Heart left ventricle (tissue), 16 donors: ENCODE measurements around the gene AGR3. TPM values are rescaled to one million over a fixed set of nuclear protein-coding genes. Genes with fewer than 3 reads are reported as not detected.

Source experiments
- ATAC-seq, 4 donors: fragments of 200-7000 bp; cut with Tn5 transposase; one replicate each; pipeline ENCODE4 v1.9.1; 2020 to 2022; ENCODE audit warnings: moderate library complexity in 4 of 4, mild to moderate bottlenecking in 3 of 4, moderate number of reproducible peaks in 1 of 4
- DNase-seq, 5 donors: peaks; one replicate each; pipeline ENCODE4 v3.0.0-alpha.2; 2020
- H3K27ac ChIP-seq, 12 donors: fragments of 200-600 bp; sonication (generic) in 4 of 12; one replicate each; pipeline versions ENCODE4 v1.5.0 to v1.8.0; 2016 to 2022; ENCODE audit warnings: mild to moderate bottlenecking in 2 of 12
- H3K27me3 ChIP-seq, 9 donors: fragments of 200-600 bp; sonication (generic) in 2 of 9; one replicate each; pipeline versions ENCODE4 v1.5.1 to v1.8.0; 2016 to 2022; ENCODE audit warnings: mild to moderate bottlenecking in 3 of 9
- H3K36me3 ChIP-seq, 9 donors: fragments of 200-600 bp; sonication (generic) in 2 of 9; one replicate each; pipeline versions ENCODE4 v1.5.0 to v1.8.0; 2018 to 2022; ENCODE audit warnings: mild to moderate bottlenecking in 2 of 9
- H3K4me1 ChIP-seq, 12 donors: fragments of 200-600 bp; sonication (generic) in 4 of 12; one replicate each; pipeline versions ENCODE4 v1.5.0 to v1.8.0; 2016 to 2022; ENCODE audit warnings: mild to moderate bottlenecking in 3 of 12
- H3K4me3 ChIP-seq, 12 donors: fragments of 200-600 bp; sonication (generic) in 4 of 12; one replicate each; pipeline versions ENCODE4 v1.5.0 to v1.8.0; 2017 to 2022; ENCODE audit warnings: mild to moderate bottlenecking in 9 of 12, moderate library complexity in 4 of 12
- H3K9me3 ChIP-seq, 12 donors: fragments of 200-600 bp; sonication (generic) in 4 of 12; one replicate each; pipeline versions ENCODE4 v1.5.0 to v1.8.0; 2016 to 2022; ENCODE audit warnings: mild to moderate bottlenecking in 1 of 12
- POLR2A ChIP-seq, 2 donors: fragments of 450-650 bp; IDR thresholded peaks; one replicate each; pipeline ENCODE4 v1.6.1; 2017; ENCODE audit warnings: antibody characterized with exemption in 2 of 2, mild to moderate bottlenecking in 2 of 2, moderate library complexity in 2 of 2
- WGBS, 4 donors: extraction: QIAGEN DNeasy Blood & Tissue Kit in 2 of 4; methylation state at CpG; one replicate each; pipeline versions ENCODE4 v1.1.5 to v1.1.7; 2013 to 2018; 5-methylcytosine and 5-hydroxymethylcytosine counted together
- intact Hi-C, 10 donors: fragments of 100-400 bp; cut with DNase I; formaldehyde crosslinking; loops; one replicate each; pipeline versions ENCODE4 v1.11.1 to v1.14.2; 2022
- polyA plus RNA-seq, 2 donors: library from polyadenylated mRNA; stranded (reverse); fragments of 200-250 nt; gene quantifications; one replicate each; pipeline ENCODE4 v1.2.3, GENCODE V29; 2013
- total RNA-seq, 9 donors: library from RNA; depleted of rRNA in 2 of 9; stranded (reverse); fragments of >200 nt in 2 of 9; fragmentation: NEBNext Ultra II Directional in 3 of 9; extraction: Animal tissue kit (Norgen Biotek cat#: 25700) in 3 of 9; gene quantifications; one replicate each; pipeline versions ENCODE4 v1.1.0 to v1.2.4, GENCODE V29; 2016 to 2023
- TF ChIP-seq, protein P1 (sequence below), 12 donors: fragments of 200-600 bp; sonication (generic) in 4 of 12; IDR thresholded peaks; one replicate each; pipeline versions ENCODE4 v1.5.0 to v1.8.0; 2018 to 2022; ENCODE audit warnings: antibody characterized with exemption in 12 of 12, mild to moderate bottlenecking in 5 of 12
- donor health status: ischemic (EF 13 %, LVEDD 7.1; RV severe dilation, severe dysfunction).
- donor health status: healthy with polysubstance abuse.
- donor health status: DM: no; HTN: yes; CAD: no.
- donor health status: DM: no; HTN: no; CAD: no.
- donor health status: ischemic (EF 25% LVEDD 6.9; RV normal size, moderate dysfunction).
- donor health status: ischemic (EF 25% LVEDD 5.7; RV mildly dilated, moderate dysfunction).
- donor health status: healthy.
- donor health status: DM: yes; HTN: yes; CAD: no.
- donor health status: ischemic (EF 35%, LVEDD 5.7; RV mildly dilated, moderate dysfunction).
- donor health status: nonischemic (EF 11% LVEDD 7.7; RV severe dilation, severe dysfunction).
- donor health status: DM: yes; HTN: yes; CAD: no.
- donor health status: PGD.
- donor health status: ischemic (EF 29% LVEDD 5.4; RV normal size, mild dysfunction).
- donor health status: nonischemic (EF 23%, LVEDD 6.1; RV moderate dilation, normal function).

Gene AGR3
- total and polyA plus RNA-seq, 11 donors = not detected

DNA sequence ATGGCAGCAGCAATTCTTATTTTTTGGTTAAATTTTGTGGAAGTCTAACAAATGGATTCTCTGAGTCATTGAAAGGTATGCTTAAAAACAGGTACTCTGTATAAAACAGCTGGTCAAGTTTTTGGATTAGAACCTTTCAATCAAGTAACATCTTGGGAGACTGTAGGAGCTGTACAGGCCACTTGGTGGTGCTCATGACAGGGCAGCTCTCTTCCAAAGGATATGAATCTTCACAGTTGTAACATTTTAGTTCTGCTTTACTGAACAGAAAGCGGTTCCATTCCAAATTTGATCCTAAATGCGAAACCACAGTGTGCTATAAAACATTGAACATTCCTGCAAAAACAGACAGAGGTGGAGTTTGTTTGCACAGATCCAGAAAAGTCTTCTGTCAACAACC, 44.5 kb upstream of the AGR3 start:
- peak in 4 of 5 donors; percentile 15 to 42 (median 32) for DNase-seq
- TF ChIP-seq, protein P1, sequence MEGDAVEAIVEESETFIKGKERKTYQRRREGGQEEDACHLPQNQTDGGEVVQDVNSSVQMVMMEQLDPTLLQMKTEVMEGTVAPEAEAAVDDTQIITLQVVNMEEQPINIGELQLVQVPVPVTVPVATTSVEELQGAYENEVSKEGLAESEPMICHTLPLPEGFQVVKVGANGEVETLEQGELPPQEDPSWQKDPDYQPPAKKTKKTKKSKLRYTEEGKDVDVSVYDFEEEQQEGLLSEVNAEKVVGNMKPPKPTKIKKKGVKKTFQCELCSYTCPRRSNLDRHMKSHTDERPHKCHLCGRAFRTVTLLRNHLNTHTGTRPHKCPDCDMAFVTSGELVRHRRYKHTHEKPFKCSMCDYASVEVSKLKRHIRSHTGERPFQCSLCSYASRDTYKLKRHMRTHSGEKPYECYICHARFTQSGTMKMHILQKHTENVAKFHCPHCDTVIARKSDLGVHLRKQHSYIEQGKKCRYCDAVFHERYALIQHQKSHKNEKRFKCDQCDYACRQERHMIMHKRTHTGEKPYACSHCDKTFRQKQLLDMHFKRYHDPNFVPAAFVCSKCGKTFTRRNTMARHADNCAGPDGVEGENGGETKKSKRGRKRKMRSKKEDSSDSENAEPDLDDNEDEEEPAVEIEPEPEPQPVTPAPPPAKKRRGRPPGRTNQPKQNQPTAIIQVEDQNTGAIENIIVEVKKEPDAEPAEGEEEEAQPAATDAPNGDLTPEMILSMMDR (IDR thresholded peaks at IDR 0.05) = peak; percentile 43 to 79 (median 59)
- no peak for TF ChIP-seq POLR2A (IDR thresholded peaks at IDR 0.05)
- no peaks in the 10 kb centered on the region for H3K9me3 ChIP-seq
- peaks cover 0 to 16% (median 0%) of the 10 kb centered on the region in 12 donors for H3K4me1 ChIP-seq
- H3K27me3 ChIP-seq = no peaks in the 10 kb centered on the region
- intact Hi-C loops = loop anchor here in 2 of 10 donors (5.0 to 10.0 kb wide), 4 partner anchors 56 to 719 kb away; no protein-coding TSS in a partner anchor
- 33 to 71% (median 58%) methylated on average over 2 of the region's 2 CpGs for WGBS, 4 donors
- peak overlapping the region in 1 of 12 donors; percentile 16 for H3K4me3 ChIP-seq
- no peak overlapping the region for H3K27ac ChIP-seq
- ATAC-seq = peak in 3 of 4 donors; percentile 63 to 81 (median 81)
- no peaks in the 10 kb centered on the region for H3K36me3 ChIP-seq

DNA sequence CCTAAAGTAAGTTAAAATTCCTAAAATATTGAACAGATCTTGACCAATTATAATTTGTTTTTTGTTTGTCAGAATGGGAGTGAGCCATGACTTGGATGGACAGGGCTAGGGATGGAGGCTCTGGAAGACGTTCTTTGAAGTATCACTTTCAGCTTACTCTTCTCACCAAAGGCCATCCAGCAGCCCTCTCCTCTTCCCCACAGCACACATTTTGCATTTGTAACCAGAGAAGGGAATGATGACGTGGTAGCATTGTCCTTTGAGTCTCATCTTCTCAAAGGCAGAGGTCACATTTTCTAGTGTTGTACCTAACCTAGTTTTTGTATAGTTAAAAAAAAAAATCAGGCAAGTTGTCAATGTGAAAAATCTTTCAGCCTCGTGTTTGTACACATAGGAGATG, 43.8 kb upstream of the AGR3 start:
- Histone ChIP-seq H3K4me3 (no peak overlapping the region), H3K9me3 (no peaks in the 10 kb centered on the region), H3K27ac (no peak overlapping the region), H3K36me3 (no peaks in the 10 kb centered on the region), H3K4me1 (peaks cover 0 to 16% (median 0%) of the 10 kb centered on the region in 12 donors), H3K27me3 (no peaks in the 10 kb centered on the region)
- WGBS, 4 donors = 69 to 81% (median 73%) methylated on average over 3 of the region's 3 CpGs
- ATAC-seq = no peak
- TF ChIP-seq POLR2A (IDR thresholded peaks at IDR 0.05) = no peak
- TF ChIP-seq, protein P1 (IDR thresholded peaks at IDR 0.05) = no peak
- no peak for DNase-seq
- intact Hi-C loops = loop anchor here in 2 of 10 donors (5.0 to 10.0 kb wide), 4 partner anchors 57 to 719 kb away; no protein-coding TSS in a partner anchor

DNA sequence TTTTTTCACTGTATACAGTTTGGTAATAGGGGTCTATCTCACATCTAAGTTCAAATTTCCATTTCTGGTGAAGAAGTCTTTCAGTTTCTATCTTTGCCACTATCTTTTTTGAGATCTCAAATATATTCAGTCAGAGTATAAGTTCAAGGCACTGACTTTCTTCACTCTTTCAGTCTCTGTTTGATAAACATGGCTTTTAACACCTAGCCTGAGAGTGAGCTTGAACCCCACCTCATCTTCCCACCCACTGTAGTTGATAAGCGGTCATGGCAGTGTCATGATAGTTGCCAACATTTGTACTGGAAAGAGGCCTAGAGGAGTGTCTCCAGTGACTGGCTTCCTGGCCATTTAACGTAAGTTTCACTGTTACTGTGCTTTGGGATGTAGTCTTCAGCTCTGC, 41.2 kb upstream of the AGR3 start:
- Histone ChIP-seq H3K9me3 (no peaks in the 10 kb centered on the region), H3K4me3 (no peak overlapping the region), H3K36me3 (no peaks in the 10 kb centered on the region), H3K27me3 (no peaks in the 10 kb centered on the region), H3K27ac (no peak overlapping the region), H3K4me1 (peaks cover 0 to 11% (median 0%) of the 10 kb centered on the region in 12 donors)
- WGBS, 4 donors = 69 to 85% (median 78%) methylated on average over 2 of the region's 2 CpGs
- intact Hi-C loops = loop anchor here in 2 of 10 donors (10.0 kb wide), 2 partner anchors 382 to 722 kb away; no protein-coding TSS in a partner anchor
- ATAC-seq (no peak), DNase-seq (no peak)
- TF ChIP-seq, protein P1 (IDR thresholded peaks at IDR 0.05) = no peak
- no peak for TF ChIP-seq POLR2A (IDR thresholded peaks at IDR 0.05)

DNA sequence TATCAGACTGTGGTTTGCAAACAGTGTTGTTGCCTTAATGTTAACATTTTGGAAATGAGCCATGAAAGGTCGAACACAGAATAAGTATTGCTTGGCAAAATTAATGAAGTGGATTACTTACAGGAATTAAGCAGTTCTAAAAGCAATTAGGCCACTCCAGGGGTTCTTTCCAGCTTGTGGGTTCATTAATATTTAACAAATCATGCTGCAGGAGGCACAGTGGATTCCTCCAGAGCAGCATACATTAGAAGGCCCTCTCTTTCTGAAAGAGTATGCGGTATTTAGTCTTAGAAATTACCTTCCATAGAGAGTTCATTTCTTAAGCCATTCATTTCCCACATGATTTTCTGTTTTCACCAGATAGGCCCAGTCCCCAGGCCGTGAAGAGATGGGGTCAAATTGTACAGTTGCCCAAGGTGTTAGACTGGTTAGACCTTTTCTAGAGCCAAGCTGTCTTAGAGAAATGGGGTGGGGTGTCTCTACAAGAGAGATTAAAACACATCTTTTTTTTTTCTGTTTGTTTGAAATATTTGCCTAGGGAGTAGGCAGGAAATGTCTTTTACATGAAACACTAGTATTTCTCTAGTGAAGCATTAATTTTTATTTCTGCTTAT, 40.0 kb upstream of the AGR3 start:
- ATAC-seq = no peak
- 71 to 85% (median 76%) methylated on average over 3 of the region's 3 CpGs for WGBS, 4 donors
- no peak overlapping the region for H3K4me3 ChIP-seq
- DNase-seq = no peak
- no peaks in the 10 kb centered on the region for H3K36me3 ChIP-seq
- H3K9me3 ChIP-seq = no peaks in the 10 kb centered on the region
- no peak overlapping the region for H3K27ac ChIP-seq
- H3K27me3 ChIP-seq = no peaks in the 10 kb centered on the region
- peaks cover 0 to 7% (median 0%) of the 10 kb centered on the region in 12 donors for H3K4me1 ChIP-seq
- no peak for TF ChIP-seq POLR2A (IDR thresholded peaks at IDR 0.05)
- TF ChIP-seq, protein P1 (IDR thresholded peaks at IDR 0.05) = no peak
- intact Hi-C loops = loop anchor here in 2 of 10 donors (10.0 kb wide), 2 partner anchors 383 to 723 kb away; no protein-coding TSS in a partner anchor
